Urinary bladder (tissue), 4 donors: ENCODE data around the gene KLHL22. TPM values are rescaled to one million over a fixed set of nuclear protein-coding genes. Genes with fewer than 3 reads are reported as not detected.

Source experiments
- DNase-seq: peaks from one replicate; pipeline ENCODE4 v3.0.0-alpha.2; 2015; ENCODE audit errors: extremely low spot score
- H3K27ac ChIP-seq: one replicate; pipeline ENCODE4 v1.5.1; 2013; ENCODE audit warnings: low read depth, mild to moderate bottlenecking, moderate library complexity
- H3K36me3 ChIP-seq: one replicate; pipeline ENCODE4 v1.6.1; 2013; ENCODE audit warnings: mild to moderate bottlenecking, moderate library complexity; ENCODE audit not compliant: insufficient read depth
- H3K4me1 ChIP-seq: one replicate; pipeline ENCODE4 v1.6.1; 2013; ENCODE audit warnings: mild to moderate bottlenecking, moderate library complexity; ENCODE audit not compliant: insufficient read depth
- H3K4me3 ChIP-seq: one replicate; pipeline ENCODE4 v1.5.1; 2013; ENCODE audit warnings: low read depth, low read length
- WGBS: extraction: QIAGEN DNeasy Blood & Tissue Kit; methylation state at CpG from one replicate; pipeline ENCODE4 v1.1.7; 2013; 5-methylcytosine and 5-hydroxymethylcytosine counted together
- polyA plus RNA-seq: library from polyadenylated mRNA; stranded (reverse); fragments of 200-250 nt; gene quantifications from one replicate; pipeline ENCODE4 v1.2.3, GENCODE V29; 2013
- total RNA-seq: library from RNA; depleted of rRNA; stranded (reverse); fragments of >200 nt; gene quantifications from one replicate; pipeline ENCODE4 v1.2.3, GENCODE V29; 2014
- donor health status: healthy with polysubstance abuse.
- donor health status: healthy.

Gene KLHL22
- total and polyA plus RNA-seq, 2 donors = 26.3 to 36.7 TPM

DNA sequence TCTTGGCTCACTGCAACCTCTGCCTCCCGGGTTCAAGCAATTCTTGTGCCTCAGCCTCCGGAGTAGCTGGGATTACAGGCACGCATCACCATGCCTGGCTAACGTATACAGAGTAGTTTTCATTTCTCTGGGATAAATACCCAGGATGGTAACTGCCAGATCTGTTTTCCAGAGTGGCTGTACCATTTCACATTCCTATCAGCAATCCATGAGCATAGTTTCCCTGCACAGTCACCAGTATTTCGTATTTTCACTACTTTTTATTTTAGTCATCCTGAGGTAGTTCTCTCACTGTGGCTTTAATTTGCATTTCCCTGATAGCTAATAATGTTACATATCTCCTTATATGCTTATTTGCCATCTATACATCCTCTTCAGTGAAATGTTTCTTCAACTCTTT lies 47.0 kb downstream of the KLHL22 start:
- WGBS = 88% methylated on average over 5 of the region's 5 CpGs
- Histone ChIP-seq H3K4me1 (no peaks in the 10 kb centered on the region), H3K4me3 (no peak overlapping the region), H3K27ac (no peak overlapping the region), H3K36me3 (no peaks in the 10 kb centered on the region)
- no peak for DNase-seq

DNA sequence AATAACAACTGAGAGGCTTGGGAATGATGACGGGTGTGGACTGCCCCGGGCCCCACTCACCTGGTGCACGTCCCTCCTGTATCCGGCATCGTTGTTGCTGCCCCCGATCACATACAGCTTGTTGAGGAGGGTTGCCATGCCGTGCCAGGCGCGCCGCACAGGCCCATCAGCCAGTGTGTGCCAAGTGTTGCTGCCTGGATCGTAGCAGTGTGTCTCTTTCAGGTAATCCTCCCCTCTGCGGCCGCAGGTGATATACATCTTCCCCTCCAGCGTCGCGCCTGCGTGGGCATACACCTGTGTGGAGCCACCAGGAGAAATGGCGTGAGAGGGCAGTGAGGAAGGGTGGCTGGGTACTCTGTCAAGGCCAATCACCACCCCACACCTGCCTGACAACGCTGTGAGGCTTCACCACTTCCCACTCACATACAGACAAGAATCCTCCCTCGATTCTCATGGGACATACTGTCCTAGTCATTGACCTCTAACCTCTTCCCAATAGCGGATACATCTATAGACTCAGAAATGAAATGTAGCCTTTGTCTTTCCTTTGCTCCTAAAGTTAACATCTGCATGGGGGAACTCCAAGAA lies 49.1 kb downstream of the KLHL22 start:
- Histone ChIP-seq H3K4me3 (no peak overlapping the region), H3K4me1 (no peaks in the 10 kb centered on the region), H3K27ac (no peak overlapping the region), H3K36me3 (no peaks in the 10 kb centered on the region)
- no peak for DNase-seq
- WGBS = 94% methylated on average over 21 of the region's 21 CpGs

DNA sequence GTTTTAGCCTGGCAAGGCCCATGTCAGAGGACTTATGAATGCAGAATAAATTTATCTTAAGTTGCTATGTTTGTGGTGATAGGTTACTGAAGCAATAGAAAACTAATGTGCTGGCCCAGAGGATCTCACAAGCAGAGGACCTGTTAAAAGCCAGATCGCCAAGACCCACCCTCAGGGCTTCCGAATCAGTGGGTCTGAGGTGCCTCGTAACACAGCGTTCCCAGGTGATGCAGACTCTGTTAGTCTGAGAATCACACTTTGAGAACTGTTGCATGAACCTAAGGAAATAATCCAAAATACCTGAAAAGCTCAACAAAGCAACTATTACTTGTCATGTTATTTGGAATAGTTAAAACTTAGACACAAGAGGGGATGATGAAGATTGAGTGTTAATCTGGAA lies 51.3 kb downstream of the KLHL22 start:
- DNase-seq = no peak
- no peaks in the 10 kb centered on the region for H3K4me1 ChIP-seq
- 98% methylated on average over 4 of the region's 4 CpGs for WGBS

DNA sequence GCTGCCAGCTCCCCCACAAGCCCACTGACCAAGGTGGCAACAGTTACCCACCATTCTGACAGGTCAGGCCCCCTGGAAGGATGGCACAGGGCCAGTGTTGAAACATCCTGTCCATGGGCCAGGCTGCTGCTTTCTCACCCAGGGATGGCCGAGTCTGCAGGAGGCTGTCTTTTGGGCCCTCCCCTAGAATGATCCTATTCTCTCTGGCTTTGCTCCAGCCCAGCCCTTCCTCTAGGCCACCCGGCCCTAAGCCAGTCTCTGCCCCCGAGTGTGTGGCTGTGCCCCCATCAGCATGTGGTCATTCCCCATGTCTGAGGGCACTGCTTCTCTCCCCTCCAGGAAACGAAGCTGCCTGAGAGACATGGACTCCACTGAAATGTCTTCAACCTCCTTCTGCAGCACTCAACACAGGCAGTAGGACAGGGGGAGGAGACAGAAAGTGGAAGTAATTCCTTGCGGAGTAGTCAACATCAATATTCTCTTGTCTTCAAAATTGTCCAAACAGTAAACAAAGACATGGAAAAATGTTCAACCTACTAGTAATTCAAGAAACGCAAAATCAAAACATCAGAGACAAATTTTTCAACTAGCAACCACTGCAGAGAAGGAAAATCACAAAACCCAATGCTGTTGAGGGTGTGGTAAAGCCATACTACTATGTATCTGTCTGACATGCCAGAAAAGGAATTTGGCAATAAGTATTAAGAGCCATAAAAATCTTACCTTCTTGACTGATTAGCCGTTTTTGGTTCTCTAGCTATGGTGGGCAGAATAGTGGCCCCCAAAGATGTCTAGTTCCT lies 52.9 kb downstream of the KLHL22 start:
- no peak for DNase-seq
- Histone ChIP-seq H3K36me3 (no peaks in the 10 kb centered on the region), H3K27ac (no peak overlapping the region), H3K4me3 (no peak overlapping the region), H3K4me1 (no peaks in the 10 kb centered on the region)
- 70% methylated on average over 7 of the region's 7 CpGs for WGBS

More for the DNA sequence above, 51.3 kb downstream of the KLHL22 start:
- H3K36me3 ChIP-seq = no peaks in the 10 kb centered on the region
- no peak overlapping the region for H3K27ac ChIP-seq
- H3K4me3 ChIP-seq = no peak overlapping the region

DNA sequence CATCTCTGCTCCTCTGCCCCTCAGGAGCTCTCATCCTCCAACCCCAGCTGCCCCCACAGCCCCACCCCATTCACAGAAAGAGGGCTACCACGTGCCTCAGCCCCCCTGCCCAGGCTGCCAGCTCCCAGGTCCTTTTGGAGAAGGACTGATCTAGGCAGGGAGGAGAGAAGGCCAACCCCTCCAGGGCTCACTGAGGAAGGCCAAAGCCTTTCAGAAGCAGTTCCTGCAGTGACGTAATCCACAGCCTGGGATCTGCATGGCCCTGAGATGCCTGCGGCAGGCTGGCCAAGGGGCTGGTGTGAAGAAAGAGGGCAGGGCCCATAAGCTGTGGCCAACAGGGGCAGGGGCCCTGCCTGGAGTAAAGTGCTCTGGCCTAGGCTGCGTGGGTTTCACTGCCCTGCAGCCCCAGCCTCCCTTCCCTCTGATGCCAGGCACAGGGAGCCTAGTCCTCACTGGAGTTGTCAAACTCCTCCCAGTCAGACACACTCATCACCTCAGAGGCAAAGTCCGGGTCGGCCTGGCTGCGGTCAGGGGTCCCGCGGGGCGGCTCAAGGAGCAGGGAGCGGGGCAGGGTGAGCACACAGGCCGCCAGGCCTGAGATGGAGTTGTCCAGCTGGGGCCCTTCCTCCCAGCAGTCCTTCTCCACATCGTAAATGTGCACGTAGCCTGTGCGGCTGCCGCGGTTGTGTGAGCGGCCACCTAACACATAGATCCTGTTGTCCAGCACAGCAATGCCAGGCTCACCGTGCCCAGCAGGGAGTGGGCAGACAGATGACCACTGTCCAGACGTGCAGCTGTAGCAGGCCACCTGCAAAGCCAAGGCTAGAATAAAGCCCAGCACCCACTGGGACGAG lies 53.7 kb downstream of the KLHL22 start:
- H3K4me1 ChIP-seq = no peaks in the 10 kb centered on the region
- 73% methylated on average over 21 of the region's 21 CpGs for WGBS
- H3K36me3 ChIP-seq = no peaks in the 10 kb centered on the region
- no peak overlapping the region for H3K4me3 ChIP-seq
- no peak overlapping the region for H3K27ac ChIP-seq
- DNase-seq = no peak

DNA sequence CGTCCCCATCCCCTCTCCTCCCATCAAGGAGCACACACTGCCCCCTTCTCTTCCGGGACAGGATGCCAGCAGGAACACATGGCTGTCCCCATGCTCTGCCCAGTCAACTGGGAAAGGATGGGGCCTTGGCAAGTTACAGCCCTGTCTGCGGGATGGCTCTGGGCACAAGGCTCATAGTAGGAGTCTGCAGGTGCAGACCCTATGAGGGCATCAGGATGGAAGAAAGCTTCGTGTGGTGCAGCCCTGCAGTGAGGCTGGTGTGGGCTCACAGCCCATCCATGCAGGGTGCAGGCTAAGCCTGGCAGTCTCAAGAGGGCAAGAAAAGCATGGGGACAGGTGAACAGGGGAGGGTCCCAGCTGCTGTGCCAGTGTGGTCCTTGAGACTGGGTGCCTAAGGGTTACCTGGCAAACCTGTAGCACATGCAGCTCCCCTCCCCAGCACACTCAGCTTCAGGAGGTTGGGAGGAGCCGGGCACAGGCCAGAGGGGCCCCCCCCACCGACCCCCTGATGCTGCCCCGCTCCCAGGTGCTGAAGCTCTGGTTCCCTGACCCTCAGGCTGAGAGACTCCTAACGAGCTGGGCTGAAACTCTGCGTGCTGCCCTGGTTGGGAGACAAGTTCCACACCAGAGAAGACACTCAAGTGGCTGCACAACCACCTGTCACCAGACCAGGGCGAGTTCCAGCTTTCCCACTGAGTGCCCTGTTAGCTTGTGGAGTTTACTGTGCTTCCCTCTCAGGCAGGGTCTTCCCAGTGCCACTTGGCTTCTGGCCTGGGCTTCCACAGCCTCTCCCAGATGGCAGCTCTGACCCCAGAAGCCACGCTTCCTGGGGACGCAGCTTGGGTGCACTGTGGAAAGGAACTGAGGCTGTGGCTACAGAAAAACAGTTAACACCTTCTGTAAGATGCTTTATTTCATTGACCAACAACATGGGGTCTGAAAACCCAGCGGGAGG lies 54.7 kb downstream of the KLHL22 start:
- Histone ChIP-seq H3K36me3 (no peaks in the 10 kb centered on the region), H3K4me3 (no peak overlapping the region), H3K27ac (no peak overlapping the region), H3K4me1 (no peaks in the 10 kb centered on the region)
- no peak for DNase-seq
- 74% methylated on average over 13 of the region's 13 CpGs for WGBS

DNA sequence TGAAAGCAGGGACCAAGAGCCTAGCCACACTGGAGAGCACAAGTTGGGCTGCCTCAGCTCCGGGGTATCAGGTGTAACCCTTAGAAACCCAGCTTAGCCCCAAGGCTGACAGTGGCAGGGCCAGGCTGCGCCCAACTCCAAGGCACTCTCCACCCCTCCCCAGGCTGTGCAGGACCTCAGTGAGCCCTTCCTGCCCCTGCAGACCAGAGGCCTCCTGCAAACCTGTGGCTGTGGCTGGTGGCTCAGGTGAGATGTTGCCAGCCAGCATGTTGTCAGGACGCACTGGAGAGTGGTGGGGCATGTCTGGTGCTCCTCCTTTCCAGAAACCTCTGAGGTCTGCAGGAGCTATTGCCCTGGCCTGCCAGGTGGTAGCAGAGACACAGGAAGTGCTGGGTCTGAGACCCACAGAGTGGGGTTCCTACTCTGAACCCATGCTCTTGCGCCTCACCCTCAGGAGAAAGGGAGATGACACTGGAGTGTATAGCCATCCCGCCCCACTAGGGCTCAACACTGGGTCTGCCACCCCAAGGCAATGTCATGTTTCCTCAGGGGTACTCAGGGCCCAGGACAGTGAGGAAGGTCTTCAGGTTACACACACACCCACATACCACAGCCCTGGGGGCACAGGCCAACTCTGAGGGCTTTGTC lies 55.5 kb downstream of the KLHL22 start:
- H3K27ac ChIP-seq = no peak overlapping the region
- DNase-seq = no peak
- no peak overlapping the region for H3K4me3 ChIP-seq
- H3K36me3 ChIP-seq = no peaks in the 10 kb centered on the region
- 94% methylated on average over 5 of the region's 5 CpGs for WGBS
- no peaks in the 10 kb centered on the region for H3K4me1 ChIP-seq

DNA sequence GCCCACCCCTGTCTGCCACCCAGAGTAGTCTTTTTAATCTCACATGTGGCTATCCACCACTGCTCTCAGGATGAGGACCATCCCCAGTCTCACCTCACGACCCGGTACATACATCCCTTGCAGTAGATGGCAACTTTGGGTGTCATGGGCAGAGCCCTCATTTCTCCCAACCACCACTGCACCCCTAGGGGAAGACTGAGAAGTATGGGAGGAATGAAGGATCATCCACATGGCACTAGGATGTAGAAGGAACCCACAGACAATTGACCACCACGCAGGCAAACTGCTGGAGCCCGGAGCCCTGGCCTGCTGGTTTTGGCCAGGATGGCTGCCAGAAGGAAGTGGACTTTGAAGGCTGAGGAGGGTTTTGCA lies 56.1 kb downstream of the KLHL22 start:
- Histone ChIP-seq H3K27ac (no peak overlapping the region), H3K4me1 (no peaks in the 10 kb centered on the region), H3K36me3 (no peaks in the 10 kb centered on the region), H3K4me3 (no peak overlapping the region)
- DNase-seq = no peak
- WGBS = 89% methylated on average over 4 of the region's 4 CpGs

DNA sequence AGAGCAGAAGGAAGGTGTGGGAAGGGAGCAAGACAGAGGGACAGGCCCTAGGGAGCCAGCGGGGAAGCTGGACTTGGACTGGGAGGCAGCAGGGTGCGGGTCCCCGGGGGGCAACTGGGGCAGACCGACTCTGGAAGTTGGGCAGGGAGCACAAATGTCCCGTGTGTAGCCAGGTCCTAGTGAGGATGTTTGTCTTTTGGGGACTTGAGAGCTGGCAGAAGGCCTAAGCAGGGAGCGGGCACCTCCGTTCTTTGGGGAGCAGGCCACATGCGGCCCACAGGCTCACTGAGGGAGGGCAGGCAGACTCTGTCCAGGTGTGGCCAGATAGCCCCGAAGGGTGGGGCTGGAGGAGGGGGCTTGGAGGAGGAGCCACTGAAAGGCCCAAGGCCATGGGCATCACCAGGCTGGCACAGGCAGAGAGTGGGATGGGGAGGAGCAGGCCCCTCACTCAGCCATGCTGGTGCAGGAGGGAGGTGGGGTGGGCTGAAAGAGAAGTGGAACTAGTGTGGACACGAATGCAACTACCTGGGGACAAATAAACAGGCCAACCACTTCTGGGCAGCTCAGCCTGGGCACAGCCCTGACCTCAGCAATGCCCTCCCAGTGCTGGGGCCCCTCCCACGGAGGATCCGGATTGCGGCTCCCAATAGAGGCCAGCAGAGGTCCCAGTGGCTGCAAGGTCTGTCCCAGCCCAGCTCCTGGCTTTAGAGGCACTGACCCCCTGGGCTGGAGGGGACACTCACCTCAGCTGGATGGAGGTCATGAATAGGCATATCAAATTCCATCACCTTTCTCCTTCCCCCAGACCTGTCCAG lies 56.7 kb downstream of the KLHL22 start:
- H3K27ac ChIP-seq = peak overlapping the region; percentile 85

DNA sequence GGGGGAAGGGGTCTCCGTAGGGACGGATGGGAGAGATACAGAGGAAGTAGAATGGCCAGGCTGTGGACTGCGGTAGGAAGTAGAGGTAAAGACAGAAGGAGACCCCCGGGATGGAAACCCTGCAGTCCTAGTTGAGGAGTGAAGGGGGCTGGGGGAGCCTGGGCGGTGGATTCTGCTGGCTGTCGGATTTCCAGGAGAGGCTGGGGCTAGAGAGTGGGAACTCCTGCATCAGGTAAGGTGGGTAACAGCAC lies 57.2 kb downstream of the KLHL22 start:
- 16% methylated on average over 6 of the region's 6 CpGs for WGBS
- Histone ChIP-seq H3K36me3 (no peaks in the 10 kb centered on the region), H3K4me1 (no peaks in the 10 kb centered on the region), H3K4me3 (peak overlapping the region; percentile 72), H3K27ac (peak overlapping the region; percentile 85)
- DNase-seq = no peak

More for the DNA sequence above, 56.7 kb downstream of the KLHL22 start:
- Histone ChIP-seq H3K4me1 (no peaks in the 10 kb centered on the region), H3K36me3 (no peaks in the 10 kb centered on the region), H3K4me3 (peak overlapping the region; percentile 72)
- no peak for DNase-seq
- WGBS = 53% methylated on average over 13 of the region's 13 CpGs

DNA sequence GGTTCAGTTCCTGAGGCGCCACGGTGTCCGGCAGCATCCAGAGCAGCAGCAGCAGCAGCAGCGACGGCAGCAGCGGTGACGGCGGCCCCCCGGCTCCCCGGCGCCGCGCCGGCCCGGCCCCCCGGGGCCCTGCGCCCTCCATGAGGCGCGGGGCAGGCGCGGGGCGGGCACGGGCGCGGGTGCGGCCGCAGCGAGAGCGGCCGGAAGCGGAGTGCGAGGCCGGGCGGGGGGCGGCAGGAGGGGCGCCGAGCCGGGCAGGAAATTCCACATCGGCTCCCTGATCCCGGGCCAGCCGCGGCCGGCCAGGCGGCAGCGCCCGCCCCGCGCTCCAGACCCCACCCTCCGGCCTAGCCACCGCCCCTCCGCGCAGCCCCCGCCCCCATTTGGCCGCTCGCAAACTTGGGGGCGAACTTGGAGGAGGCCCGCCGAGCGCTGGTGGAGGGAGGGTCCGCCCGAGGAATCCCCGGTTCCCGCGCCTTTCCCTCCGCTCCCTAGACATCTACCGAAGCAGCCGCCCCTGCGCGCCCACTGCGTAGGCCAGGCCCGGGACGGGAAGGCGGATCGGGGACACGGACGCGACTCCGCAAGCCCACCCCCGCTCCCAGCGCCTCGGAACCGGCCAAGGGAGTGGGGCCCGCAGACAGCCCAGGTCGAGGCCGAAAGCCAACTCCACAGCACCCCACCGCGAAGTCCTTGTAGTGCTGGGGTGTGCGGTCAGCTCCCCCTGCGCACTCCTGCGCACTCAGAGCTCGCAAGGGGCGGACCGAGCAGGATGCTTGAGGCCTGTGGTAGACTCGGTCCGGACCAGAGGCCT lies 57.8 kb downstream of the KLHL22 start, which contains the start of gene SCARF2:
Gene SCARF2 (minus strand): TSS at position 213 of the 814 bp plus-strand sequence. CDS start 71 bp downstream, at position 142.
- DNase-seq = no peak
- H3K36me3 ChIP-seq = no peaks in the 10 kb centered on the region
- 1% methylated on average over 94 of the region's 95 CpGs for WGBS
- H3K4me1 ChIP-seq = no peaks in the 10 kb centered on the region
- peak within 1 kb of the TSS; percentile 72 for H3K4me3 ChIP-seq
- peak within 1 kb of the TSS; percentile 85 for H3K27ac ChIP-seq
